Measurements from ENCODE around the gene GHRH. TPM values are rescaled to one million over a fixed set of nuclear protein-coding genes. Genes with fewer than 3 reads are reported as not detected.

Gene GHRH
- total RNA-seq, 1 experiment from 2014 or later = not detected

GRCh38 chr20:37283530-37284195 is 22.0 kb upstream of the GHRH start:
- WGBS (ENCODE audit: extremely low coverage, insufficient read length, low lambda C conversion rate) = no CpG with 5 or more reads among the region's 9 CpGs
- H3K27ac Mint-ChIP-seq = no peak overlapping the region
- DNase-seq = no peak
- Histone ChIP-seq H3K56ac (ENCODE audit: insufficient read length, low read depth, low read length) (no peak overlapping the region), H2BK20ac (ENCODE audit: low read depth, low read length, poor library complexity, severe bottlenecking) (no peak overlapping the region), H3K27me3 (ENCODE audit: insufficient read depth, low read length) (no peaks in the 10 kb centered on the region), H3K4me2 (ENCODE audit: insufficient read depth, insufficient read length, low read length) (no peak overlapping the region), H2BK5ac (ENCODE audit: insufficient read length, low read length) (no peak overlapping the region), H3K79me1 (ENCODE audit: insufficient read depth, low read depth, low read length, poor library complexity, severe bottlenecking) (no peaks in the 10 kb centered on the region), H3K4me1 (ENCODE audit: insufficient read depth, low read length) (no peaks in the 10 kb centered on the region; the same call in 1 of the 2 replicates), H3K23me2 (ENCODE audit: insufficient read length, low read depth, low read length, poor library complexity, severe bottlenecking) (no peaks in the 10 kb centered on the region), H3K9ac (ENCODE audit: extremely low read depth, insufficient read length, low read length) (no peak overlapping the region), H2AFZ (ENCODE audit: low read length) (no peak overlapping the region), H3K14ac (ENCODE audit: insufficient read depth, low read length) (no peak overlapping the region), H4K8ac (replicated peaks; ENCODE audit: insufficient read length, low read depth, low read length) (no peak overlapping the region), H2BK120ac (ENCODE audit: low read depth, low read length, poor library complexity, severe bottlenecking) (no peak overlapping the region), H3K23ac (ENCODE audit: insufficient read length, low read depth, low read length) (no peak overlapping the region), H4K20me1 (ENCODE audit: control insufficient read depth, insufficient read depth, insufficient read length) (no peaks in the 10 kb centered on the region), H2AK5ac (ENCODE audit: insufficient read length, low read length) (no peak overlapping the region), H2BK15ac (ENCODE audit: low read depth, low read length) (no peak overlapping the region), H3K4ac (ENCODE audit: low read depth, low read length) (no peak overlapping the region), H3K18ac (ENCODE audit: insufficient read length, low read depth, low read length) (no peak overlapping the region), H3K27ac (ENCODE audit: insufficient read length, low read depth, low read length) (no peak overlapping the region), H3K79me2 (ENCODE audit: insufficient read depth, low read length) (no peaks in the 10 kb centered on the region), H4K91ac (ENCODE audit: insufficient read length, low read depth, low read length) (no peak overlapping the region), H3K9me3 (ENCODE audit: control insufficient read depth, low read depth, low read length) (no peaks in the 10 kb centered on the region), H3T11ph (ENCODE audit: low read length) (no peak overlapping the region), H4K5ac (ENCODE audit: insufficient read length, low read depth, low read length) (no peak overlapping the region), H2BK12ac (ENCODE audit: insufficient read length, low read depth, low read length) (no peak overlapping the region)
- TF ChIP-seq CTCF (conservative IDR thresholded peaks at IDR 0.05) = no peak
- peaks cover 24 to 42% of the 10 kb centered on the region in 2 experiments for H3K4me1 Mint-ChIP-seq
- H3K4me3 Mint-ChIP-seq = no peak overlapping the region
- H3K36me3 Mint-ChIP-seq (ENCODE audit: insufficient read depth in 1 of 3, low read depth in 3 of 3) = no peaks in the 10 kb centered on the region
- H3K27me3 Mint-ChIP-seq (ENCODE audit: low read depth) = peaks cover 7% of the 10 kb centered on the region
- H3K9me3 Mint-ChIP-seq = no peaks in the 10 kb centered on the region
